H1 (cell line): ENCODE measurements around the gene MECR. TPM values are rescaled to one million over a fixed set of nuclear protein-coding genes. Genes with fewer than 3 reads are reported as not detected.

ENCODE experiments used
- BRCA1 ChIP-seq: IDR thresholded peaks from 2 replicates; pipeline ENCODE4 v1.6.1; 2012; ENCODE audit warnings: low read depth, low read length, improper control_type of control experiment
- CHD2 ChIP-seq: IDR thresholded peaks from 2 replicates; pipeline ENCODE4 v1.6.1; 2012; ENCODE audit warnings: low read length, improper control_type of control experiment
- CREB1 ChIP-seq: IDR thresholded peaks from 2 replicates; pipeline ENCODE4 v1.6.1; 2012; ENCODE audit warnings: inconsistent platforms
- EGR1 ChIP-seq: IDR thresholded peaks from 2 replicates; pipeline ENCODE4 v1.6.1; 2011; ENCODE audit warnings: low read depth, low read length, borderline replicate concordance
- EP300 ChIP-seq, 2 experiments: IDR thresholded peaks; 1 replicate in 1 of 2; 2 replicates in 1 of 2; pipeline ENCODE4 v1.6.1; 2011 to 2012; ENCODE audit warnings: low read depth in 2 of 2, low read length in 2 of 2, mild to moderate bottlenecking in 2 of 2, borderline replicate concordance in 1 of 2, inconsistent platforms in 1 of 2, moderate library complexity in 1 of 2
- EZH2 ChIP-seq: fragments of 200-600 bp; sonication (generic); IDR thresholded peaks from 2 replicates; pipeline ENCODE4 v1.7.1; 2012; ENCODE audit warnings: low read depth, mild to moderate bottlenecking, moderate library complexity, low read length, inconsistent platforms; ENCODE audit not compliant: severe bottlenecking
- HDAC2 ChIP-seq, 2 experiments: fragments of 300-600 bp in 1 of 2; sonication (generic) in 1 of 2; IDR thresholded peaks; 2 replicates each; pipeline ENCODE4 v1.6.1; 2011 to 2012; ENCODE audit warnings: low read depth in 2 of 2, low read length in 2 of 2, mild to moderate bottlenecking in 2 of 2, moderate library complexity in 2 of 2, borderline replicate concordance in 1 of 2, inconsistent platforms in 1 of 2
- JUN ChIP-seq: IDR thresholded peaks from 2 replicates; pipeline ENCODE4 v1.6.1; 2011; ENCODE audit warnings: low read depth, mild to moderate bottlenecking, improper control_type of control experiment, low read length
- KDM1A ChIP-seq: fragments of 200-600, 300-600 bp; sonication (generic); IDR thresholded peaks from 2 replicates; pipeline ENCODE4 v1.7.1; 2016; ENCODE audit warnings: mild to moderate bottlenecking, low read length, borderline replicate concordance
- KDM5A ChIP-seq: fragments of 200-600 bp; IDR thresholded peaks from 2 replicates; pipeline ENCODE4 v1.7.1; 2012; ENCODE audit warnings: mild to moderate bottlenecking, low read length, inconsistent platforms, mixed read lengths
- NANOG ChIP-seq: IDR thresholded peaks from 2 replicates; pipeline ENCODE4 v1.6.1; 2011; ENCODE audit warnings: low read length, low read depth, mild to moderate bottlenecking, inconsistent platforms; ENCODE audit not compliant: insufficient read depth, poor library complexity, severe bottlenecking
- NRF1 ChIP-seq: IDR thresholded peaks from 2 replicates; pipeline ENCODE4 v1.6.1; 2011; ENCODE audit warnings: mild to moderate bottlenecking, low read depth, low read length, improper control_type of control experiment
- PHF8 ChIP-seq: fragments of 200-600 bp; sonication (generic); conservative IDR thresholded peaks from 2 replicates; pipeline ENCODE4 v1.7.1; 2012; ENCODE audit warnings: low read depth, mild to moderate bottlenecking, inconsistent platforms, low read length, moderate library complexity
- POLR2AphosphoS5 ChIP-seq: IDR thresholded peaks from 2 replicates; pipeline ENCODE4 v1.6.1; 2011; ENCODE audit warnings: low read depth, low read length
- SIN3A ChIP-seq, 2 experiments: IDR thresholded peaks in 1 of 2; conservative IDR thresholded peaks in 1 of 2; 2 replicates each; pipeline ENCODE4 v1.6.1; 2011 to 2012; ENCODE audit warnings: low read length in 2 of 2, improper control_type of control experiment in 1 of 2, low read depth in 1 of 2, mild to moderate bottlenecking in 1 of 2
- TBP ChIP-seq: IDR thresholded peaks from 2 replicates; pipeline ENCODE4 v1.6.1; 2011; ENCODE audit warnings: low read depth, low read length, improper control_type of control experiment
- YY1 ChIP-seq: IDR thresholded peaks from 2 replicates; pipeline ENCODE4 v1.6.1; 2011; ENCODE audit warnings: low read depth, mild to moderate bottlenecking, low read length
- ZNF274 ChIP-seq: IDR thresholded peaks from 2 replicates; pipeline ENCODE4 v1.7.0; 2012; ENCODE audit warnings: low read length, borderline replicate concordance; ENCODE audit errors: extremely low read depth
- polyA plus RNA-seq, 7 experiments: library from polyadenylated mRNA; depleted of rRNA in 3 of 7; stranded (reverse) in 5 of 7; unstranded in 2 of 7; fragments of >200 nt in 5 of 7; fragments of 200-250 nt in 2 of 7; gene quantifications; 1 replicate in 5 of 7; 2 replicates in 1 of 7; 4 replicates in 1 of 7; pipeline versions ENCODE4 v1.2.1 to v1.2.3, GENCODE V29; 2011 to 2013; ENCODE audit warnings: missing spikeins in 2 of 7, mixed read lengths in 2 of 7
- total RNA-seq: library from RNA; stranded (reverse); fragmentation: NEBNext Ultra II Directional; extraction: Animal tissue kit (Norgen Biotek cat#: 25700); gene quantifications from 2 replicates; pipeline ENCODE4 v1.2.1, GENCODE V29; 2021
- TF ChIP-seq, protein P1 (sequence below), 3 experiments: IDR thresholded peaks; 1 replicate in 2 of 3; 2 replicates in 1 of 3; pipeline versions ENCODE4 v1.5.1 to v1.6.1; 2011; ENCODE audit warnings: low read length in 3 of 3, mild to moderate bottlenecking in 3 of 3, inconsistent platforms in 2 of 3, low read depth in 1 of 3, moderate library complexity in 1 of 3; ENCODE audit not compliant: insufficient read depth in 1 of 3; ENCODE audit errors: control extremely low read depth in 1 of 3
- TF ChIP-seq, protein P2 (sequence below): IDR thresholded peaks from 2 replicates; pipeline ENCODE4 v1.6.1; 2012; ENCODE audit warnings: inconsistent platforms

MECR gene
- total and polyA plus RNA-seq, 2 of the 8 experiments (the other 6 are each of a cell fraction or from before 2014, with no cell fraction given), result 24.2 to 24.4 TPM

GRCh38 chr1:29230553-29231378 lies at the start of gene MECR (continued):
- TF ChIP-seq NANOG (no peak), JUN (no peak), TBP (no peak), ZNF274 (no peak), BRCA1 (no peak), YY1 (no peak), EGR1 (peak; percentile 12; the same call in 1 of the 2 replicates), HDAC2 (IDR thresholded peaks at IDR 0.05; ENCODE audit: borderline replicate concordance in 1 of 2, low read depth in 2 of 2, low read length in 2 of 2) (peak in 1 of 2 experiments; percentile 87; a peak in 1 of 4 replicates), CHD2 (peak; percentile 24; the same call in 1 of the 2 replicates), KDM1A (peak; percentile 53; the same call in 1 of the 2 replicates), PHF8 (peak; percentile 83), KDM5A (0 out of 2 replicates have a peak, but pooled peaks have one; percentile 53), EP300 (IDR thresholded peaks at IDR 0.05; ENCODE audit: borderline replicate concordance in 1 of 2, low read depth in 2 of 2, low read length in 2 of 2) (peak in 1 of 2 experiments; percentile 73; a peak in 1 of 3 replicates), CREB1 (peak; percentile 99), EZH2 (no peak), POLR2AphosphoS5 (peak; percentile 84), SIN3A (conservative IDR thresholded peaks at IDR 0.05 in 1 of 2, IDR thresholded peaks at IDR 0.05 in 1 of 2; ENCODE audit: low read depth in 1 of 2, low read length in 2 of 2) (peak; percentile 80 to 91; a peak in 3 of 4 replicates), NRF1 (no peak)
- TF ChIP-seq, protein P1, sequence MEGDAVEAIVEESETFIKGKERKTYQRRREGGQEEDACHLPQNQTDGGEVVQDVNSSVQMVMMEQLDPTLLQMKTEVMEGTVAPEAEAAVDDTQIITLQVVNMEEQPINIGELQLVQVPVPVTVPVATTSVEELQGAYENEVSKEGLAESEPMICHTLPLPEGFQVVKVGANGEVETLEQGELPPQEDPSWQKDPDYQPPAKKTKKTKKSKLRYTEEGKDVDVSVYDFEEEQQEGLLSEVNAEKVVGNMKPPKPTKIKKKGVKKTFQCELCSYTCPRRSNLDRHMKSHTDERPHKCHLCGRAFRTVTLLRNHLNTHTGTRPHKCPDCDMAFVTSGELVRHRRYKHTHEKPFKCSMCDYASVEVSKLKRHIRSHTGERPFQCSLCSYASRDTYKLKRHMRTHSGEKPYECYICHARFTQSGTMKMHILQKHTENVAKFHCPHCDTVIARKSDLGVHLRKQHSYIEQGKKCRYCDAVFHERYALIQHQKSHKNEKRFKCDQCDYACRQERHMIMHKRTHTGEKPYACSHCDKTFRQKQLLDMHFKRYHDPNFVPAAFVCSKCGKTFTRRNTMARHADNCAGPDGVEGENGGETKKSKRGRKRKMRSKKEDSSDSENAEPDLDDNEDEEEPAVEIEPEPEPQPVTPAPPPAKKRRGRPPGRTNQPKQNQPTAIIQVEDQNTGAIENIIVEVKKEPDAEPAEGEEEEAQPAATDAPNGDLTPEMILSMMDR (IDR thresholded peaks at IDR 0.05; ENCODE audit: control extremely low read depth in 1 of 3, insufficient read depth in 1 of 3, low read depth in 1 of 3, low read length in 3 of 3), result peak in 2 of 3 experiments; percentile 5 to 23; a peak in 1 of 4 replicates
- TF ChIP-seq, protein P2, sequence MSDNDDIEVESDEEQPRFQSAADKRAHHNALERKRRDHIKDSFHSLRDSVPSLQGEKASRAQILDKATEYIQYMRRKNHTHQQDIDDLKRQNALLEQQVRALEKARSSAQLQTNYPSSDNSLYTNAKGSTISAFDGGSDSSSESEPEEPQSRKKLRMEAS, result peak; percentile 91
